ENCODE data around the gene SENP5.

- no peak for TF ChIP-seq POLR2AphosphoS5 (IDR thresholded peaks at IDR 0.05; ENCODE audit: low read depth, low read length)
- no peak for TF ChIP-seq FOXP2 (optimal IDR thresholded peaks at IDR 0.05; ENCODE audit: borderline replicate concordance, extremely low read depth, extremely low read length, insufficient read depth)
- no peak for TF ChIP-seq SIN3A (IDR thresholded peaks at IDR 0.05; ENCODE audit: borderline replicate concordance, insufficient read depth, low read length)
These were observed 60.1 kb downstream of the SENP5 start for GRCh38 chr3:196927571-196928453.
